Chondrocyte (in vitro differentiated cells): ENCODE measurements around the gene TMEM218. TPM values are rescaled to one million over a fixed set of nuclear protein-coding genes. Genes with fewer than 3 reads are reported as not detected.

Experiments used
- DNase-seq: peaks from one replicate; pipeline ENCODE4 v3.0.0; 2021; ENCODE audit warnings: mixed read lengths, low spot score
- H3K27ac Mint-ChIP-seq: one replicate; pipeline ENCODE4 v1.8.0; 2021; ENCODE audit warnings: mild to moderate bottlenecking, moderate library complexity, mixed read lengths; ENCODE audit not compliant: unreplicated experiment
- H3K27me3 Mint-ChIP-seq: 2 replicates; pipeline ENCODE4 v1.8.0; 2021; ENCODE audit warnings: low read depth, mixed read lengths
- H3K36me3 Mint-ChIP-seq: 2 replicates; pipeline ENCODE4 v1.8.0; 2021; ENCODE audit warnings: low read depth, mixed read lengths
- H3K4me1 Mint-ChIP-seq: 2 replicates; pipeline ENCODE4 v1.8.0; 2021; ENCODE audit warnings: low read depth, mild to moderate bottlenecking, mixed read lengths
- H3K4me3 Mint-ChIP-seq: one replicate; pipeline ENCODE4 v1.8.0; 2021; ENCODE audit warnings: mild to moderate bottlenecking, moderate library complexity, mixed read lengths; ENCODE audit not compliant: unreplicated experiment
- H3K9me3 Mint-ChIP-seq: 2 replicates; pipeline ENCODE4 v1.8.0; 2021; ENCODE audit warnings: low read depth, mixed read lengths
- total RNA-seq: library from RNA; stranded (reverse); gene quantifications from 3 replicates; pipeline ENCODE4 v1.2.1, GENCODE V29; 2021
- TF ChIP-seq, protein P1 (sequence below): fragments of 200-600 bp; sonication (generic); IDR thresholded peaks from 2 replicates; pipeline ENCODE4 v1.5.0; 2021; ENCODE audit warnings: antibody characterized with exemption, mild to moderate bottlenecking, moderate library complexity

The TMEM218 gene
- total RNA-seq, 1 donor from 2014 or later, result 12.0 TPM

DNA sequence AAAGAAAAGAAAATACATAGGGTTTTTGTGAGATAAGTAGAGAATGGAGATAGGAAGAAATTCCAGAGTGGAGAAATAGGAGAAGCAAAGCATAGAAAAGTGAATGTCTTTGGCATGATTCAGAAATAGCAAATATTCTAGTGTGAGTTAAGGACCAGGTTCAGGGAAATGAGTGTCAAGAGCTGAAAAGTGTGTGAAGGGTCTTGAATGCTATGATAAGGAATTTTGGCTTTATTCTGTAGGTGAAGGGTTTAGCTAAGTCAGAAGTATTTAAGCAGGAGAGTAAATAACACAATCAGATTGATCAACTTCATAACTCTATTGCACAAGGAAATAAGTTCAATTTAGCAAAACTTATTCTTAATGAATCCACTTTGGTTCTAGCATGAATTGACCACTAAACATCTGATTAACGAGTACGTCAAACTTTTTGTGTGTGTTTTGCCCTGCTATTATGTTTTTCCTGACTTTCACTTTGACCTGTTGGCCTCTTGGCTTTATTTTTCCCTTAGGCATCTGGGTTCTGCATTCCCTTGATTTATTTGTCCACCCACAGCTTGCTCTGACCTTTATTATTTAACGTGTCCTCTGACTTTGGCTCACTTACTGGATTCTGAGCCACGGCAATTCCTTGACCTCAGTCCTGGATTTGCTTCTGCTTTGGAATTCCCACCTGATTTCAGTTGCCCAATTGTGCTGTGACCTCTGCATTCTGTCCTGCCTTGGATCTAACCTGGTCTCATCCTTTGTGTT, 11.9 kb upstream of the TMEM218 start:
- Mint-ChIP-seq H3K36me3 (no peaks in the 10 kb centered on the region), H3K9me3 (no peaks in the 10 kb centered on the region), H3K27ac (no peak overlapping the region), H3K27me3 (no peaks in the 10 kb centered on the region), H3K4me3 (no peak overlapping the region), H3K4me1 (peaks cover 14% of the 10 kb centered on the region)
- TF ChIP-seq, protein P1, sequence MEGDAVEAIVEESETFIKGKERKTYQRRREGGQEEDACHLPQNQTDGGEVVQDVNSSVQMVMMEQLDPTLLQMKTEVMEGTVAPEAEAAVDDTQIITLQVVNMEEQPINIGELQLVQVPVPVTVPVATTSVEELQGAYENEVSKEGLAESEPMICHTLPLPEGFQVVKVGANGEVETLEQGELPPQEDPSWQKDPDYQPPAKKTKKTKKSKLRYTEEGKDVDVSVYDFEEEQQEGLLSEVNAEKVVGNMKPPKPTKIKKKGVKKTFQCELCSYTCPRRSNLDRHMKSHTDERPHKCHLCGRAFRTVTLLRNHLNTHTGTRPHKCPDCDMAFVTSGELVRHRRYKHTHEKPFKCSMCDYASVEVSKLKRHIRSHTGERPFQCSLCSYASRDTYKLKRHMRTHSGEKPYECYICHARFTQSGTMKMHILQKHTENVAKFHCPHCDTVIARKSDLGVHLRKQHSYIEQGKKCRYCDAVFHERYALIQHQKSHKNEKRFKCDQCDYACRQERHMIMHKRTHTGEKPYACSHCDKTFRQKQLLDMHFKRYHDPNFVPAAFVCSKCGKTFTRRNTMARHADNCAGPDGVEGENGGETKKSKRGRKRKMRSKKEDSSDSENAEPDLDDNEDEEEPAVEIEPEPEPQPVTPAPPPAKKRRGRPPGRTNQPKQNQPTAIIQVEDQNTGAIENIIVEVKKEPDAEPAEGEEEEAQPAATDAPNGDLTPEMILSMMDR, result no peak
- no peak for DNase-seq

GRCh38 chr11:125117429-125117828, 6.0 kb upstream of the TMEM218 start:
- TF ChIP-seq, protein P1, result no peak
- Mint-ChIP-seq H3K9me3 (peaks cover 7% of the 10 kb centered on the region), H3K4me3 (no peak overlapping the region), H3K27me3 (no peaks in the 10 kb centered on the region), H3K4me1 (peaks cover 1% of the 10 kb centered on the region), H3K36me3 (peaks cover 2% of the 10 kb centered on the region), H3K27ac (no peak overlapping the region)
- no peak for DNase-seq

GRCh38 chr11:125114518-125114917, 3.1 kb upstream of the TMEM218 start:
- H3K9me3 Mint-ChIP-seq, result peaks cover 9% of the 10 kb centered on the region
- TF ChIP-seq, protein P1, result no peak
- H3K36me3 Mint-ChIP-seq, result peaks cover 4% of the 10 kb centered on the region
- DNase-seq, result no peak
- H3K27me3 Mint-ChIP-seq, result no peaks in the 10 kb centered on the region
- peaks cover 19% of the 10 kb centered on the region for H3K4me1 Mint-ChIP-seq
- H3K4me3 Mint-ChIP-seq, result no peak overlapping the region
- no peak overlapping the region for H3K27ac Mint-ChIP-seq

GRCh38 chr11:125112208-125112604, 780 bp upstream of the TMEM218 start:
- Mint-ChIP-seq H3K27ac (no peak overlapping the region), H3K4me1 (peaks cover 22% of the 10 kb centered on the region), H3K36me3 (peaks cover 4% of the 10 kb centered on the region), H3K9me3 (peaks cover 9% of the 10 kb centered on the region), H3K4me3 (peak overlapping the region; percentile 99), H3K27me3 (no peaks in the 10 kb centered on the region)
- no peak for DNase-seq
- TF ChIP-seq, protein P1, result no peak

DNA sequence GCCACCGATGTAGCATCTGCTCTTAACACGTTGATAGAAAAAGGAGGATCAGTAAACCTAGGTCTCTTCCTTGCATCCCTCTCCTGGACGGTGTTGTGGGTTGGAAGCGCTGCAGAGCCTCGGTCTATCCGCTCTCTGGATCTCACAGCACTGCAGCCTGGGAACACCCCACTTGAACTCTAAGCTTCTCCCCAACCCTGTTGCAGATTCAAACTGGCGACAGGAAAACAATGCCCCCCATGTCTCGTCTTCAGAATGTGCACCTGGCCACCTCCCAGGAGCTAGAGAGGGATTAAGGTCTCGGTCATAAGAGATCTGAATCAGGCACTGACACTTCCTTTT, 454 bp downstream of the TMEM218 start:
- Mint-ChIP-seq H3K36me3 (peaks cover 4% of the 10 kb centered on the region), H3K4me3 (peak overlapping the region; percentile 99), H3K27ac (peak overlapping the region; percentile 99), H3K4me1 (peaks cover 22% of the 10 kb centered on the region), H3K27me3 (no peaks in the 10 kb centered on the region), H3K9me3 (peaks cover 9% of the 10 kb centered on the region)
- TF ChIP-seq, protein P1, result peak; percentile 9
- no peak for DNase-seq
